HG03469 (cell line): ENCODE measurements around the gene FAM184B.

Experiments used
- ATAC-seq: cut with Tn5 transposase; IDR thresholded peaks from one replicate; pipeline ENCODE4 v1.9.1; 2021; ENCODE audit warnings: mild to moderate bottlenecking, moderate library complexity, moderate number of reproducible peaks; ENCODE audit not compliant: unreplicated experiment

Gene FAM184B

GRCh38 chr4:17587094-17587822 is 194.2 kb downstream of the FAM184B start:
- ATAC-seq: no peak

GRCh38 chr4:17584521-17585213 is 196.8 kb downstream of the FAM184B start:
- ATAC-seq: no peak

- ATAC-seq: no peak
Observed at GRCh38 chr4:17583941-17584340, 197.5 kb downstream of the FAM184B start.

- no peak for ATAC-seq
Observed at GRCh38 chr4:17583276-17583675, 198.1 kb downstream of the FAM184B start.

GRCh38 chr4:17580969-17581368 is 200.5 kb downstream of the FAM184B start:
- no peak for ATAC-seq
